Transverse colon (tissue), 4 donors: ENCODE results near the gene TCF7.

Experiments used
- EP300 ChIP-seq: sonication (generic); formaldehyde crosslinking; IDR thresholded peaks from one replicate; pipeline ENCODE4 v1.6.1; 2017; ENCODE audit warnings: antibody characterized with exemption, low read depth
- POLR2A ChIP-seq: fragments of 450-650 bp; IDR thresholded peaks from one replicate; pipeline ENCODE4 v1.6.1; 2016; ENCODE audit warnings: antibody characterized with exemption, mild to moderate bottlenecking, moderate library complexity
- POLR2AphosphoS5 ChIP-seq, 3 donors: sonication (generic); formaldehyde crosslinking; IDR thresholded peaks; one replicate each; pipeline ENCODE4 v1.6.1; 2016; ENCODE audit warnings: antibody characterized with exemption in 3 of 3
- TF ChIP-seq, protein P1 (sequence below), 5 experiments: fragments of 200-600 bp in 3 of 5; fragments of 450-650 bp in 2 of 5; sonication (generic) in 3 of 5; IDR thresholded peaks; 1 replicate in 2 of 5; 2 replicates in 3 of 5; pipeline ENCODE4 v1.5.1; 2016 to 2017; ENCODE audit warnings: antibody characterized with exemption in 5 of 5, inconsistent platforms in 3 of 5, mild to moderate bottlenecking in 2 of 5, moderate library complexity in 1 of 5

- TF ChIP-seq, protein P1, sequence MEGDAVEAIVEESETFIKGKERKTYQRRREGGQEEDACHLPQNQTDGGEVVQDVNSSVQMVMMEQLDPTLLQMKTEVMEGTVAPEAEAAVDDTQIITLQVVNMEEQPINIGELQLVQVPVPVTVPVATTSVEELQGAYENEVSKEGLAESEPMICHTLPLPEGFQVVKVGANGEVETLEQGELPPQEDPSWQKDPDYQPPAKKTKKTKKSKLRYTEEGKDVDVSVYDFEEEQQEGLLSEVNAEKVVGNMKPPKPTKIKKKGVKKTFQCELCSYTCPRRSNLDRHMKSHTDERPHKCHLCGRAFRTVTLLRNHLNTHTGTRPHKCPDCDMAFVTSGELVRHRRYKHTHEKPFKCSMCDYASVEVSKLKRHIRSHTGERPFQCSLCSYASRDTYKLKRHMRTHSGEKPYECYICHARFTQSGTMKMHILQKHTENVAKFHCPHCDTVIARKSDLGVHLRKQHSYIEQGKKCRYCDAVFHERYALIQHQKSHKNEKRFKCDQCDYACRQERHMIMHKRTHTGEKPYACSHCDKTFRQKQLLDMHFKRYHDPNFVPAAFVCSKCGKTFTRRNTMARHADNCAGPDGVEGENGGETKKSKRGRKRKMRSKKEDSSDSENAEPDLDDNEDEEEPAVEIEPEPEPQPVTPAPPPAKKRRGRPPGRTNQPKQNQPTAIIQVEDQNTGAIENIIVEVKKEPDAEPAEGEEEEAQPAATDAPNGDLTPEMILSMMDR (IDR thresholded peaks at IDR 0.05) = no peak
- no peak for TF ChIP-seq EP300
- no peak for TF ChIP-seq POLR2AphosphoS5 (IDR thresholded peaks at IDR 0.05)
- TF ChIP-seq POLR2A = no peak
These were observed 12.9 kb downstream of the TCF7 start for GRCh38 chr5:134127376-134127861.
